Measurements from ENCODE around the gene KRTAP5-1.

KRTAP5-1 gene

DNA sequence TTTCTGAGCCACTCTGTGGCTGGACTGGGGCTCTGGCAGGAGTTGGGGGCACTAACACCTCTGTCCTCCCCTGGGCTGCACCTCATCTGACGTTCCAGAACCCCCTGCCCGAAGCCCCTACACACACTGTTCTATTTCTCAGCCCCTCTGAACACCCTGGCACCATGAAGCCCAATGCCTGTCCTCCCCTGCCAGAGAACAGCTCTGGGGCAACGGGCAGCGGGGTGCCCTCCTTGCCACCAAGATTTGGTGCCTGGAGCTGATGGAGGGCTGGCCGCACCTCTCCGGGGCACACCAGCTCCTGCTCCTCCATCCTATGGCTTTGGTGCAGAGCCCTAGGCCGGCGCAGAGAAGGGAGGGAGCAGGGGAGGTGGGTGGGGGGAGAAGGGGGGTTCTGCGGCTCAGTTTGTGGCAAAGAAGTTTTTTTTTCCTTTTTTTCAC lies 29.4 kb downstream of the KRTAP5-1 start:
- in situ Hi-C loops (cut with HindIII; ENCODE audit: low sequenced_read_pairs), result no loop called here
- DNase-seq (ENCODE audit: low read depth), result no peak
- TF ChIP-seq CTCF (IDR thresholded peaks at IDR 0.05; ENCODE audit: low read depth, low read length, missing control alignments), result no peak
- no peak overlapping the region for H3K4me3 ChIP-seq (ENCODE audit: low read depth, low read length)

DNA sequence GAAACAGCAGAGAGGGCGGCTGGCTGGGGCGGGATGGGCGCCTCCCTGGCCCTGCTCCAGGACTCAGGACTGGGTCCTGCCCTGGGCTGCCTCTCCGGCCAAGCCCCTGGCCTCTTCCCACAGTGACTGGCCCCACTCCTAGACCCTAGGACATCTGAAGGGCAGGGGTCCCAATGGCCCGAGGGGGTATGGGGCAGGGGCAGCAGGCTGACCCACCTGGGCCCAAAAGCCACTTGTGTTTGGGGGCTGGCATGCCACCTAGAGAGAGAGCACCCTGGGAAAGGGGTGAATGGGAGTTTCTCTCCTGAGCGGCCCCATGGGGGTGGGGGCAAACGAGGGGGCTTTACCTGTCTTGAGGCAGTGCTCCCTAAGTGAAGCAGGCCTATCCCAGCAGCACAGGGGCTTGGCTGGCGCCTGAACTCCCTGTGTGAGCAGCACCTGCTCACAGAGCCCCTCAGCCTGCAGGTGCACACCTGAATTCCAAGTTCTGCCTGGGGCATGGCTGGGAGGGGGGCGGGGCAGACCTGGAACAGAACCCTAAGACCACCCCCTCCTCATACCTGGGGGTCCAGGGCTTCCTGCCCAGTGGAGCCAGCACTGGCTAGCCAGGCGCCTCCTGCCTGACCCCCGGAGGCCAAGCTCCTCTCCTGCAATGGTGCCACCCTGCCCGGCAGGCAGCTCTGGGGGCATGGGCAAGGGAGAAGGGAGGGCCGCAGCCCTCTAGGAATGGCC lies 29.9 kb downstream of the KRTAP5-1 start:
- no peak for DNase-seq (ENCODE audit: low read depth)
- in situ Hi-C loops (cut with HindIII; ENCODE audit: low sequenced_read_pairs), result no loop called here
- no peak for TF ChIP-seq CTCF (IDR thresholded peaks at IDR 0.05; ENCODE audit: low read depth, low read length, missing control alignments)
- H3K4me3 ChIP-seq (ENCODE audit: low read depth, low read length), result no peak overlapping the region

DNA sequence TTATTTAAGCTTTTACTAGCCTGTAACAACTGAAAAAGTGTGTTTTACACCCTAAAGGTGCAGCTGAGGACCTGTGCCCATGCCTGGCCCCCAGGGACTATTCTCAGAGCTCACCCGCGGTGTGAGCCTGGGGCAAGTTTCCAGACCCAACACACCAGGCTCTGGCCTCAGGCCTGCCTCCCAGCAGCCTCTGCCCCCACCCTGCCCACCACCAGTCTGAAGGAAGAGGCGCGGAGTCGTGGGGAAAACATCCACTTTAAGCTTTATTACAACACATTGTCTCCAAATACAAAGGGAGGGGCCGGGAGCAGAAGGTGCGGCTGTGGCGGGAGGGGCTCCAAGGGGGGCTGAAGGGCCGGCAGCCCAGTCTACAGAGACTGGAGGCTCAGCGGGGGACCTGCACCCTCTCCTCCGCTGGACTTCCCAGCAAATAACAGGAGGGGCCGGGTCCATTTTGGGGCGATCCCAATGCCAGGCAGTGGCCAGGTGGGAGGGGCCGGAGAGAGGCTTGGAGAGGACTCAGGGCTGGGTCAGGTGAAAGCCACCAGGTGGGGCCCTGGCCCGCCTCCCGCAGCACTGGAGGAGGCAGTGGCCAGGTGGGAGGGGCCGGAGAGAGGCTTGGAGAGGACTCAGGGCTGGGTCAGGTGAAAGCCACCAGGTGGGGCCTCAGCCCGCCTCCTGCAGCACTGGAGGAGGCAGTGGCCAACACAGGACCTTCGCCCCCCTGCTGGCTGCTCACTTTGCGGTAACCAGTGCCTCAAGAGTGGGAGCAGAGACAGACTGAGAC lies 31.1 kb downstream of the KRTAP5-1 start:
- no peak for DNase-seq (ENCODE audit: low read depth)
- TF ChIP-seq CTCF (IDR thresholded peaks at IDR 0.05; ENCODE audit: low read depth, low read length, missing control alignments), result no peak
- H3K4me3 ChIP-seq (ENCODE audit: low read depth, low read length), result no peak overlapping the region
- in situ Hi-C loops (cut with HindIII; ENCODE audit: low sequenced_read_pairs), result no loop called here

GRCh38 chr11:1549338-1550330 lies 35.4 kb downstream of the KRTAP5-1 start:
- DNase-seq (ENCODE audit: low read depth), result no peak
- TF ChIP-seq CTCF (IDR thresholded peaks at IDR 0.05; ENCODE audit: low read depth, low read length, missing control alignments), result no peak
- no peak overlapping the region for H3K4me3 ChIP-seq (ENCODE audit: low read depth, low read length)
- in situ Hi-C loops (cut with HindIII; ENCODE audit: low sequenced_read_pairs), result no loop called here

- no peak for TF ChIP-seq CTCF (IDR thresholded peaks at IDR 0.05; ENCODE audit: low read depth, low read length, missing control alignments)
- no peak overlapping the region for H3K4me3 ChIP-seq (ENCODE audit: low read depth, low read length)
- no peak for DNase-seq (ENCODE audit: low read depth)
- in situ Hi-C loops (cut with HindIII; ENCODE audit: low sequenced_read_pairs), result no loop called here
These were observed 36.6 kb downstream of the KRTAP5-1 start for GRCh38 chr11:1548221-1549070.
